Stimulated activated CD8-positive, alpha-beta memory T cell treated with anti-CD3 and anti-CD28 coated beads, Interleukin-2, amount 100 ng/mL, for 1 hour (primary cell): ENCODE results near the gene GPC6.

Experiments used
- DNase-seq, 2 donors: peaks; one replicate each; pipeline ENCODE4 v3.0.0-alpha.2; 2020; ENCODE audit warnings: low read depth in 2 of 2

Gene GPC6

DNA sequence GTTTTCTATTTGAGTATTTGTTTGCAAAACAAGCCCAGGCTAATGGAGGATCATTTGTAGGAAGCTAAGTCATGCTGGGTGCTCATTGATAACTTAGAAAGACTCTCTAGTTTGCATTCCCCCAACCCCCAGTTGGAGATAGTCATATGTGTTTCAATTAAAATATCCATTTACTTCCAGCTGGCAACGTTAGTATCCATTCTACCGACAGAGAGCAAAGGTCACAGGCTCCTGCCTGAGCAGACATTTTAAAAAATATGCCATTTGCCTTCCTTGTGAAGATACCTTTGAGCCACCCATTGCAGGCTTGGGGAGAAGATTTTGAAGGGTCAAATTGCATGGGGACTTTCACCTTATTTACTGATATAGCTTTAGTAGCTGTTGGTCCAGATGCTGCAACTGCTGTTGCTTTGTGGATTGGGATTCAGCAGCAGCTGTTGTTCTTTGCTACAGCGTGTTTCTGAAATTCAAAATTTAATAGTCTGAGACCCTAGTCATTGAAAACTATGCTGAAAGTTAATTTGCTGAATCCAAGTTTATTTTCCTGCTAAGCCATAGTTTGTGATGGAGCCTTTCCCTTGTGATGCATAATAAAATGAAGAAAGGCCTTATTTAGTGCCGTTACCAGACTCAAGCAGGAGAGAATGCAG, 335.1 kb downstream of the GPC6 start:
- DNase-seq = no peak

DNA sequence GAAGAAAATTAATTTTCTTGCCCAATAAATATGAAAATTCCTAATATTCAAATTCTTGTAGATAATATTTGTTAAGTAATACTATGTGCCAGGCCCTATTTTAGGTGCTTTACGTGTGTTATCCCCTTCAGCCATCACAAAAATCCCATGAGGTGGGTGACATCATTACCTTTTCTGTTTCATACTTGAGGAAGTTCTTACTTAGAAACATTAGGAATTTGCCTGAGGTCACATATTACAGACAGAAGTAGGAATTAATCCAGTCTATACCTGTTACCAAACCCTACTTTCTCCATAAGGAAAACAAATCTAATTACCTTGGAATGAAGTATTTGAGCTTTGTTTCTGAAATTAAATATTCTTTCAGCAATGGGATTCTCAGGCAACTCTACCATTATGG, 336.1 kb downstream of the GPC6 start:
- DNase-seq = no peak

DNA sequence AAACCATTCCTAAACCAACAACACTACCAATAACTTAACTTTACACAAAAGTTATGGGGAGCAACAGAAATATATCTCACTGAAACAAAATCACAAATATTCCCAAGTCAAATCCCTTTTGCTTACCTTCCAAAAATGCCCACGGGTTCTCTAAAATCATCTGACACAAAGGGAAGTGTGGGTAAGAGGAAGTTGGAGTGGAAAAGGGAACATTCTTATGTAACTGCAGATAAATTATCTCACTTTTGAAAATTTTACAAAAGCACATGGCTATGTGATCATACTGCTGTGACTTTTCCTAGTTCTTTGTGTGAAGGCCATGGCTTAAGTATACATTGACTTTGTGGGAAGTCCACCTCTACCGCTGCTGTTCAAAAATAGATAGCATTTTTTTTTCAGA, 350.5 kb downstream of the GPC6 start:
- no peak for DNase-seq

DNA sequence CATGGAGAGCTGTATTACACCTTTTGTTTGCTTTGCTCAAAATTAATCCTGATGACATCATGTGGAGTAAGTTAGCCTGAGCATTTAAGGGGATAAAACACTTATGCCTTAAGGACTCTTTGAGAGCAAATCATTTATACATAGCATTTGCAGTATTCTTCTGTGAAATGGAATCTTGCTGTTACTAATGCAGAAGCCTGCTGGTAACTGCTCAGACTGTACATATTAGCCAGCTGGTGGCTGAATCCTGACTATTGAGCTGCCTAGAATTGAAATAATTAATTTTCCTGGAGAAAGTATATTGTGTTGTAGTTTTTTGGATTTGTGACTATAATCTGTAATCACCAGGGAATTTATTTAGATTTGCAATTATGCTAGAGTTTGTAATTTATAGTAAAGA, 363.2 kb downstream of the GPC6 start:
- no peak for DNase-seq

DNA sequence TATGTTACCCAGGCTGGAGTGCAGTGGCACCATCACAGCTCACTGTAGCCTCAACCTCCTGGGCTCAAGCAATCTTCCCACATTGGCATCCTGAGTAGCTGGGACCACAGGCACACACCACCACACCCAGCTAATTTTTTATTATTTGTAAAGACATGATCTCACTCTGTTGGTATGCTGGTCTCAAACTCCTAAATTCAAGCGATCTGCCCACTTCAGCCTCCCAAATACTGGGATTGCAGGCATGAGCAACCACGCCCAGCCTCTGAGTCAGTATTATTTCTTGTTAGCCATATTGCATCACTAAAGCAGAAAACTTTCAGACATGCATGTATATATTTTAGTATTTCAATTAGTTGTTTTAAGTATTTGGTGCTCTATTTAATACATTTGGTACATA, 376.4 kb downstream of the GPC6 start:
- DNase-seq = no peak

DNA sequence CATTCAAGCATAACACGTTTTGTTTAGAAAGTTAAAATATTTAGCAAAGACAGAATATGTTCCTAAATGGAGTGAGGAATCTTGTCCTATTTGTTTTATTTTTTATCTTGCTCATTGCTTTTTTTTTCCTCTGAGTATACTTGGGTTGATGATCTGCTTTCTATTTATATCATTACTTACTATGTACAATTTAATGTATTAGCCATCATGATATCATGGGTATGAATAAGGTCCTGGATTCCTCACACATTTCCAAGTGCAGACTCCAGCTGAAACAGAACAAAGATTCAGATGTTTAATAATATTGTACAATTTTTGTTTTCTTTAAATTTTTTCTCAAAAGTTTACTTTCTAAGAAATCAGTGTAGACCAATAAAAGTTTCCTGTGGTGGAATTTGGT, 388.2 kb downstream of the GPC6 start:
- DNase-seq = no peak

DNA sequence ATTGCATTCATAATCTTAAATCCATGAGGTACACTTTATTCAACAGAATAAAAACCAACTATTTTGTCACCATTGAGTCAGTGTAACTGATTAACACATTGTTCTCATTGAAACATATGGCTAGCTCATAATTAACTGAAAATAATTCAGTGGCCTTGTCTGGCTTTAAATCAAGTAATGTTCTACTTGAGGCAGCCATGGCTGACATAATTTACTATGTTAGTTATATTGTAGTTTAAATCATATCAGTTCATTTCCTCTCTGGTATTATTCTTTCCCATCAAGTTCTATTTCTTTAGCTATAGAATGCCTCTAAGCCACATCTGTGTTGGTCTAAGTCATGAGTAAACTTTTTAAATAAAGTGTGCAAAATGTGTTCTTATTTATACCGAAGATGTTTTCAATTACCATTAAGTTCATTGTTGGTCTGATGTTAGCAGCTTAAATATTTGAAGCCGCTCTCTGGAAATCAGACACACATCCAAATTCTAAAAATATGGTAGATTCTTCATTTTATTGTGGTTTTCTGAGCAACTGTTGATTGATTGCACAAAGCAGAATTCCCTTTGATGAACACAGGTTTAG, 393.7 kb downstream of the GPC6 start:
- DNase-seq = no peak

DNA sequence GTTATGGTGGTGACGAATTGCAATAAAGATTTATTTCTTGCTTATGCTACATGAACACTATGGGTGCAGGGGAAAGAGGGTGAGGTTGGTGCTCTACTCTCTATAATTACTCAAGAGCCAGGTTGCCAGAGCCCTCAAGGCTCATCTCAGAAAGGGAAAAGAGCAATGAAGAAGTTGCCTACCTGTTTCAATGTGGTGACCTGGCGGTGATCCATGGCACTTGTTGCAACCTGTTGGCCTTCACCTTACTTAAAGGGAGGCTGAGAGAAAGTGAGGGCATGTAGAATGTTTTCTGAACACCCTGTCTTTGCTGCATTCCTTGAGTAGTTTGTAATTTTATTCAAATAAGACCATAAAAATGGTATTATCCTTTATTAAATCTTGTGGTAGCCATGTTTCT, 394.4 kb downstream of the GPC6 start:
- DNase-seq = no peak

DNA sequence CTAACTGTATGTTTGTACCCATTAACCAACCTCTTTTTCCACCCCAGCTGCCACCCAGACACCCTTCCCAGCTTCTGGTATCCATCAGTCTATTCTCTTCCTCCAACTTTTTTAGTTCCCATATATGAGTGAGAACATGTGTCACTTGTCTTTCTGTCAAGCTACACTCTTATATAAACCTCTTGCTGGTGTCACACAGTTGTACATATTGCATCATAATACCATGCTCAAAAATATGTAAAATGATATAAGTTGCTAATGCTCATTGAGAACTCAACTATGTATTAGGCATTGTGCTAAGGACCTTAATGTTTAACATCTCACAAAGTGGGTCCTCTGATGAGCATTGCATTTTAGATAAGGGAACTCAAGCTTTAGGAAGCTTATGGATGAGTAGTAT, 395.4 kb downstream of the GPC6 start:
- no peak for DNase-seq

DNA sequence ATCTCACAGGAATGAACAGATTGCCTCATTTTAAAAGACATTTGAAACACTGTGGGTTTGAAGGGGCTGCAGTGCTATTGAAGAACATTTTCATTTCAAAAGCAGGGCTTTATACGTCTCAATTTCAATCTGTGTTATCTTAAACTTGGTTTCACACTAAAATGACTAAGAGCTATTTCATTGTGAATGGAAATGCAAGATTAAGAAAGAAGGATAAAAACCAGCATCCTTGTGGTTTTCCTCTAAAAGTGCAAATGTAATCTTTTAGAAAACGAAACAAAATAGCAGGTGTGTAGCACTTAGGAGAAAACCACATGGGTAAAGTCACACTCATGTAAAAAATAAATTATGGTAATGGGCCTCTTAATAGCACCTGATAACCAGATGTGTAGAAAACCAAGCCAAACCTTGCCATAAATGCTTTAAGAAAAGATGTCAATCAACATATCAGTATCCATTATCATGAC, 397.7 kb downstream of the GPC6 start:
- DNase-seq = no peak

DNA sequence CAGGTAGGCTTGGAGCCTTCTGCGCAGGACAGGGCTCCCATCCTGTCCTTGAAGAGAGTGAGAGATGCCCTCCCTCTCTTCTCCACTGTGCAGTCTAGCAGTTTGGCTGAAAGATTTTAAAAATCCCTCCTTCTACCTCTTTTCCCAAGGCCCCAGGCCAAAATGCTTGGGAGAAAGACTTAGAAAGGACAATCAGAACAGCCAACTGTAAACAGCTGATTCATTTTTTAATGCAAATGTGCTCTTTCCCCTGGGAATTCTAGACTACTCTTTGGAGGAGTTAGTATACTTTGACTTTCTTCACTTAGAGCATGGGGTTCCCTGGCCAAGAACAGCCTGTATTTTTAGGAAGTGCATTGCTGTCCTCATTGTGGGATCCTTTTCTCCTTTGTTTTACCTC, 398.9 kb downstream of the GPC6 start:
- DNase-seq = no peak

DNA sequence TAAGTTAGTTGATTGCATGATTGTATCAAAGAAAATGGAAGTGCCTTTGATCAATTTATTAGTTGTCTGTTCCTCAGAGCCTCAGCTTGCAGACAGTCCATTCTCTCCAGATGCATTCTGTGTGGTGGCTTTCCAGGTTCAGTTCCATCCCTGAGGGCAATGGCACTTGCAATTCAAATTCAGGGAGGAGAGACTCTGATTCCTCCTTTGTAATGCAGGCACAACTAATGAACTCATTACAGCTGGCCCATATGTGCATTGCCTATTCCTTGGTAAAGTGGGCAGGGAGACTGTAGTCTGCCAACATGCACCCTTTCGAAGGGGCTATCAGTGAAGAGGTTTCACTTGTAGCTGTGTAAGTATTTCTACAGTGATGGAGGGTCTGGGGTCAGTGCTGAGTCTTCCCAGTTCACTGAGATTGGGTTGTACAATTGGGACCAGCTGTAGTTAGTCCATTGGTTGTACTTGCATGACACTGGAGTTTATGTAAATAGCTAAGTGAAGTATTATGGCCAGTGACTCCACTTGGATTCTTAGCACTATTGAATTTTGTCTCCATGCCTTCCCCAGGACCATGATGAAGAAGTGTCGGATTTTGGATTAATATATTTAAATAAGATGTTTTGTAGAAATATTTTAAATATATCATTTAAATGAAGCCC, 401.7 kb downstream of the GPC6 start:
- DNase-seq = no peak

DNA sequence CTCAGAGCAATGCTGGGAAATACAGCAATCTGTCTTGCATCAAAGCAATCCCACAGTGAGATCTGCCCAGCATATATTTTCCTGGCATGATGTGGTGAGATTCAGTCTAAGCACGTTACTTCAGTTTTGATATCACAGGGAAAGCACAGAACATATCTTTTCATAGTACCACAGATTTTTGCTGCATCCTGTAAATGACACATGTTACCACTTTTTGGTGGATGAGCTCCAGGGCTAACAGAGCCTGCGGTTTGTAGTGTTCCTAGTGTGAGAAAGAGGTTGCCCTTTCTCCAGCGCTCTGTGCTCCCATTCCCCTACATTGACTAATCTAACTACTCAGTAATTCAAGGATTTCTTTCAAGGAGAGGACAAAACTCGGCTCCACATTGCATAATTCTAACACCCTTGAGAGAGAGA, 409.0 kb downstream of the GPC6 start:
- no peak for DNase-seq

DNA sequence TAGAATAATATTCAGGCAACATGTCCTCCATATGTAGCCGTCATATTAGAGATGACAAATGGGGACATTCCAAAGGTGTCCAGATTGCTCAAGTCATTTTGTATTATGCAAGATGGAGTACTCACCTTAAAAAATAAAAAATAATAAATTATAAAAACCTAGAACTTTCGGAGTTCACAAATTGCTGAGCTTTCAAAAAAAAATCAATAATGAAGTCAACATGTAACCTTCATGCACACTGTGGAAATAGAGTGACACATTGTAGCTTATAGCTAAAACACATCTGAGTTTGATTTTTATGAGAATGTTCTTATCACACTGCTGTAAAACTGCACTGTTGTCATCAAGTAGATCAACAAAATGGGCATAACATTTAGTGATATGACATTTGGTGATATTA, 411.2 kb downstream of the GPC6 start:
- no peak for DNase-seq

DNA sequence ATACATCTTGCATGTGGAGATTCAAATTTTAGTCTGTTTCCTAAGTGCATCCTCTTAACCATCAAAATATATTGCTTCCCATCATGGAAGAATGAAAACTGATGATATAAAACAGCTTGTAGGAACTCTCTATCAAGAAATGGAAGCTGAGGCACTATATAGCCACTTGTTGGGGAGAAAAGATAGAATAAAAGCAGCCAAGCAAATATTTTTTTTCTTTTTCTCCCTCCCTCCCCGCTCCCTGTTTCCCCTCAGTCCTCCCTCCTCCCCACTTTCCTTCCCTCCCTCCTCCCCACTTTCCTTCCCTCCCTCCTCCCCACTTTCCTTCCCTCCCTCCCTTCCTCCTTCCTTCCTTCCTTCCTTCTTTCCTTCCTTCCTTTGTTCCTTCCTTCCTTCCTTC, 413.8 kb downstream of the GPC6 start:
- no peak for DNase-seq

DNA sequence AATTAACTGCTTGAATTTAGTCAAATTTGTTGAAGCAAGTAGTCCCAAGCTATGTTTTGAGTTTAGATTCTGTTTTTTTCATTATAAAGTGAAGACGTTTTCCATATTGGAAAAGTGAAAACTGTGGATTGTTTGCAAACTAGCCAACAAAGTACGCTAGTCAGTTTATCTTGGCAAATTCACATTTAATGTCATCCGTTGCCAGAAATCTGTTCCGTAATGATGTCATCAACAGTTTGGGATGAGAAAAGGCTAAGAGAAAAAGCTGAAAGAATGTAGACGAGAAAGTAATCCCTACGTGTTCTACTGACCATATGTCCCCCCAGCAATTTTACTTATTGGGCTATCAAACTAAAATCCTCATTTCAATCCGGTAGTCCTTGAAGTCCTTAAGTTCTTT, 419.6 kb downstream of the GPC6 start:
- DNase-seq = no peak

DNA sequence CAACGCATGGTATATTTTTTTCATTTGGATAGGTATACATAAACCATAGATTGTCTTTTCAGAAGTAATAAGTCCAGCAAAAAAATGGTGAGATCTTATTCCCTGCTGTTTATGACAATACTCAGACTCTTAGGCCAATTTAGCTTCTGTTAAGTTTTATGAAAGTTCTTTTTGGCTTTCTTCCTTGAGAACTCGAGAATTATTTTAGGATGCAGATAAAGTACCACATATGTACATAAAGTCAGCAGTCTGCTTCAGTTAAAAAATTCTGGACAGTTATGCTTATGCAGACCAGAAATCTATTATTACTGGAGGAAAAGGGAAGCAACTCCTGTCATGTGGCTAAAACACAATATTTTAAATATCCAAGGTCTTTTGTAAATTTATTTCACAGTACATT, 422.9 kb downstream of the GPC6 start:
- DNase-seq = no peak

DNA sequence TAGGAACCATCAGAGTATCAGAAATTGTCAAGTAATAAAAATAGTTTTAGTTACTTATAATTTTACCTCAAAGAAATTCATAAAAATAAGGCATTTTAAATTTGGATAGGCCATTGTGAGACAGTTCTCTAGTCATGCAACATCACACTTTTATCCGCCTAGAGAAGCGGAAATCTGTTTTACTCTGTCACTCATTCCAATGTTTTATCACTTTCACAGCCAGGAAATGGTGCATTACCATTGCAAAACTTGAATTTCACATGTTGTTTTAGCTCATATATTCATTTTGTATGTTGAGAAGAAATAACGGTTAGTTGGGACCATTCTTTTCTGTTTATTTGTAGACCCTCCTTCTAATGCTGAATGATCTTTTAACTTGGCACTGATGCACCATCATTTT, 427.2 kb downstream of the GPC6 start:
- DNase-seq = no peak

DNA sequence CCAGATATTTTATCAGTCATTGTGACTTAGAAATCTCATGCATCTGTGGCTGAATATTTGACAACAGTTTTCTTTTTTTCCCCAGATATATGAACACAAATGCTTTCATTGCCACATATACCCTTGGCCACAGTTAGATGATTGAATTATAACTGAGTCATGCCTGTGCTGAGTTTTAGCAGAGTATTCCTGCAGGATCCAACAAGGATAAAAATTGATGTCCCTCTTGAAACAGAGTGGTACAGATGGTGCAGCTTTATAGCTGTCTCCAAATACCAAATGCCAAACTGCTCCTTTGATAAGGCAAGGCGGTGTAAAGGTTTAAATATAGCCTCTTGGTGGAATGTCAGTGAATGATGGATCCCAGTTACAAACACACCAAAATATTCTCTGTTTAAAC, 428.5 kb downstream of the GPC6 start:
- no peak for DNase-seq

DNA sequence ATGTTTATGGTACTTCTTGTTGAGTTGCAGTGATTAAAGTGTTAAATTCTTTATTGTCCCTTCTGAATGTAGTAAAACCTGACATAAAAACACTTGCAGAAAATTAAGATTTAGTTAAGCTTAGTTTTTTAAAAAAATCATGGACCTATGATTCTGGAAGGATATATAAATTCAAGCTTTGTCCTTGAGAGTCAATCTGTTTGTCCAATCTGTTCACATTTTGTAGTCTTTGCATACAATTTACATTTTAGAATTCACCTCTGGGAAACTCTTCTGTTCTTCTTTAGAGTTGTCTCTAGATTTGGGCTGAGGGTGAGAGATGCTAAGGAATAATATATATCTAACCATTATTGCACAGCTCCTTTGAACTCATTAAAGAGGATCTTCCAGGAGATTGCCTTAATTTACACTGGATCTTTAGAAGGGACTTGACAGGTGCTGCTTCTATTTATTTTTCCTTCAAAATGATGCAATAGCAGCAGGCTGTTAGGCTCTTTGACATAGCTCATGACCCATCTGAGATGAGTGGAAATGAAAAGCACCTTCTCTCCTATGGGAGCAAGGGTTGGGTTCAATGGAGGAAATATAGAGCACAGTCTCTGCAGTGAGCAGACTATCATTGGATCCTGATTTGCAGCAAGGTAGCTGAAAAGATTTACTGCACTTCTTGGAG, 433.9 kb downstream of the GPC6 start:
- no peak for DNase-seq

DNA sequence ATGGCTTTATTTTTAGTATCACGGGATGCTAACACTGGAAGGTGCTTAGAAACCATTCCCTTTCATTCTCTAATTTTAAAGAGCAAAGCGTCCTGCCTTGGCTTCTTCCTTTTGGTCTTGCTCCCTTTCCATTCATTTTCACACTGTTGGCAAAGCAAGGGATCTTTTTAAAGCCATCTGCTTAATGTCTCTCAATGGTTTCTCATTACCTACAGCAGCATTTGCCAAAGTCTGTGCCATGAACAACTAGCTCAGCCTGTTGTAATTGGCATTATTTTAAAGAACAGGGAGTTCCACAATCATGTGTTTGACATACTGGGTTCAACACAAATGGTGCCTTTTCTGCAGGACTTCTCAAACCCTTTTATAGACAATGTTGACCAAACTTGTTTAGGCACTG, 444.3 kb downstream of the GPC6 start:
- no peak for DNase-seq

DNA sequence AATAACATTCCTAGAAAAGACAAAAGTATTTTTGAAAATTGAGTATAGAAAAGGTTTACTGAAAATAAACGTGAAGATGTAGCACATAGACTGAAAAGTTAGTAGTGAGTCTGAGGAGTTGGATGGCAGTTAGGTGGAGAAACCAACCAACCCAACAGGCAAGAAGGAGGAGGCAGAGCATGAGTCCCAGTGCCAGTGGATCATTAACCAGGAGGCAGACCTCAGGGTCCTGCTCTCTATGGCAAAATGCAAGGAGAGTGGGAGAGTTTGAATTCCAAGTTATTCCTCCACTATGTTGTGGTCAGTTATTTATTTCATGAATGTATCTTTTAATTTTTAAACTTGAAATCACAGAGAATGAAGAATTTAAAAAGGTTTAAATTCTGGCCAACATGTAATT, 446.4 kb downstream of the GPC6 start:
- no peak for DNase-seq

DNA sequence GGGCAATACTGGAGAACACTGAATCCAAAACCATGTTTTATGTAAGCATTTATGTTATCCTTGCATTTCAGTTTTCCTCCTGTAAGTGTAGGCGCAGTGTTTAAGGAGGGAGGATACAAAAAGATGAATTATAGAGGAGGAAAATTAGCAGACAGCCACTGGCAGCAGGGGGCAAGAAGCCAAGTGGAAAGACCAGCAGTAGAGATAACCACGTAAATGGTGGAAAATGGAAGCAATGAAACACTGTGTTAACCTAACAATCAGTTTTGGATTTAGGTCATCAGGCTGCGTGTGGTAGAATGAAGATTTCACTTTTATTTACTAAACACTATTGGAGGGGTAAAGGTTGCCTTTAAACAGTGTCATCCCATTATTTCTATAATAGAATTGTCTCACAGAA, 447.3 kb downstream of the GPC6 start:
- no peak for DNase-seq
